SK-N-SH (cell line): Measurements from ENCODE around the gene ARL13A. TPM values are rescaled to one million over a fixed set of nuclear protein-coding genes. Genes with fewer than 3 reads are reported as not detected.
"Not testable (repeated sequence)": the region's sequence is repeated elsewhere in the genome, so short reads cannot be mapped to it uniquely, and the experiment has no call there.

Experiments used
- CTCF ChIA-PET: fragments of 300-600, 350-600 bp; formaldehyde crosslinking; extraction: SDS; loops from one replicate; lab custom pipeline; 2021; lab: Yijun Ruan, JAX
- POLR2A ChIA-PET: fragments of 350-600 bp; sonication (Branson Sonifier 250); formaldehyde crosslinking; extraction: SDS; loops from one replicate; lab custom pipeline; 2020; ENCODE audit warnings: antibody characterized with exemption, inconsistent platforms; lab: Yijun Ruan, JAX
- DNase-seq: peaks from one replicate; pipeline ENCODE4 v3.0.0; 2012
- H2AFZ ChIP-seq: fragments of 200-600 bp; sonication (generic); 2 replicates; pipeline ENCODE4 v1.8.1; 2016; ENCODE audit warnings: antibody characterized with exemption, mild to moderate bottlenecking, low read depth
- H3F3A ChIP-seq: fragments of 200-600 bp; sonication (generic); replicated peaks from 2 replicates; pipeline ENCODE3; 2016; ENCODE audit warnings: antibody characterized with exemption, mild to moderate bottlenecking; ENCODE audit not compliant: insufficient read depth
- H3K27ac ChIP-seq, 2 experiments: fragments of 200-500 bp in 1 of 2; fragments of 200-600 bp in 1 of 2; sonication (Bioruptor generic) in 1 of 2; sonication (generic), shearing (Covaris generic) in 1 of 2; 2 replicates each; pipeline versions ENCODE4 v1.5.1 to v1.6.1; 2014 to 2016; ENCODE audit warnings: low read depth in 2 of 2, inconsistent platforms in 1 of 2, low read length in 1 of 2, mild to moderate bottlenecking in 1 of 2, mixed read lengths in 1 of 2
- H3K27me3 ChIP-seq: fragments of 200-600 bp; sonication (generic), shearing (Covaris generic); 2 replicates; pipeline ENCODE4 v1.6.1; 2016; ENCODE audit warnings: mixed run types; ENCODE audit not compliant: insufficient read depth
- H3K36me3 ChIP-seq, 2 experiments: fragments of 200-500 bp in 1 of 2; fragments of 200-600 bp in 1 of 2; sonication (Bioruptor generic) in 1 of 2; sonication (generic) in 1 of 2; replicated peaks in 1 of 2; 2 replicates each; pipeline versions ENCODE3 to v1.5.1; 2014 to 2016; ENCODE audit warnings: low read length in 1 of 2, mild to moderate bottlenecking in 1 of 2; ENCODE audit not compliant: insufficient read depth in 2 of 2, control insufficient read depth in 1 of 2
- H3K4me1 ChIP-seq, 2 experiments: fragments of 200-500 bp in 1 of 2; fragments of 200-600 bp in 1 of 2; sonication (Bioruptor generic) in 1 of 2; sonication (generic), shearing (Covaris generic) in 1 of 2; 2 replicates each; pipeline versions ENCODE4 v1.5.1 to v1.6.1; 2014 to 2016; ENCODE audit warnings: low read depth in 1 of 2, low read length in 1 of 2, mixed run types in 1 of 2; ENCODE audit not compliant: insufficient read depth in 2 of 2, control insufficient read depth in 1 of 2
- H3K4me2 ChIP-seq: fragments of 200-600 bp; sonication (generic), shearing (Covaris generic); 2 replicates; pipeline ENCODE4 v1.6.1; 2017; ENCODE audit warnings: mixed run types
- H3K4me3 ChIP-seq, 2 experiments: fragments of 200-500 bp in 1 of 2; fragments of 200-600 bp in 1 of 2; sonication (Bioruptor generic) in 1 of 2; sonication (generic), shearing (Covaris generic) in 1 of 2; 2 replicates each; pipeline versions ENCODE4 v1.5.1 to v1.8.1; 2014 to 2016; ENCODE audit warnings: low read depth in 2 of 2, inconsistent platforms in 1 of 2, low read length in 1 of 2, mild to moderate bottlenecking in 1 of 2, mixed read lengths in 1 of 2, moderate library complexity in 1 of 2
- H3K79me2 ChIP-seq: fragments of 200-600 bp; sonication (generic); 2 replicates; pipeline ENCODE4 v1.8.1; 2017; ENCODE audit warnings: mild to moderate bottlenecking; ENCODE audit not compliant: insufficient read depth
- H3K9ac ChIP-seq: fragments of 200-600 bp; sonication (generic); 2 replicates; pipeline ENCODE4 v1.6.1; 2017; ENCODE audit warnings: mixed run types
- H3K9me2 ChIP-seq: fragments of 200-600 bp; sonication (generic); 2 replicates; pipeline ENCODE4 v1.6.1; 2017; ENCODE audit warnings: mixed run types
- H3K9me3 ChIP-seq: fragments of 200-600 bp; sonication (generic); 2 replicates; pipeline ENCODE4 v1.6.1; 2017; ENCODE audit warnings: mixed run types, mild to moderate bottlenecking, moderate library complexity
- H4K20me1 ChIP-seq: fragments of 200-600 bp; sonication (generic); 2 replicates; pipeline ENCODE4 v1.6.1; 2017; ENCODE audit warnings: mild to moderate bottlenecking, mixed run types; ENCODE audit not compliant: insufficient read depth
- CHD2 ChIP-seq: fragments of 150-350 bp; IDR thresholded peaks from 2 replicates; pipeline ENCODE4 v1.6.1; 2018; ENCODE audit warnings: low read length; ENCODE audit not compliant: partially characterized antibody
- ELF1 ChIP-seq: IDR thresholded peaks from 2 replicates; pipeline ENCODE4 v1.4.0; 2012
- EP300 ChIP-seq, 2 experiments: IDR thresholded peaks; 2 replicates each; pipeline versions ENCODE4 v1.4.0 to v1.6.1; 2012; ENCODE audit warnings: borderline replicate concordance in 1 of 2, low read depth in 1 of 2, low read length in 1 of 2
- FOSL2 ChIP-seq: IDR thresholded peaks from 2 replicates; pipeline ENCODE4 v1.4.0; 2012; ENCODE audit warnings: low read depth, mild to moderate bottlenecking, moderate library complexity, borderline replicate concordance
- NFIC ChIP-seq: IDR thresholded peaks from 2 replicates; pipeline ENCODE4 v1.4.0; 2012; ENCODE audit warnings: borderline replicate concordance
- NRF1 ChIP-seq: IDR thresholded peaks from 2 replicates; pipeline ENCODE4 v1.6.1; 2012; ENCODE audit warnings: low read depth, mild to moderate bottlenecking, low read length
- RAD21 ChIP-seq: IDR thresholded peaks from 2 replicates; pipeline ENCODE4 v1.6.1; 2012; ENCODE audit warnings: mild to moderate bottlenecking, low read length
- RXRA ChIP-seq: IDR thresholded peaks from 2 replicates; pipeline ENCODE4 v1.4.0; 2012; ENCODE audit warnings: low read depth, mild to moderate bottlenecking, borderline replicate concordance
- SMC3 ChIP-seq: IDR thresholded peaks from 2 replicates; pipeline ENCODE4 v1.6.1; 2012; ENCODE audit warnings: low read depth, low read length, improper control_type of control experiment
- TAF1 ChIP-seq: IDR thresholded peaks from 2 replicates; pipeline ENCODE4 v1.6.1; 2012; ENCODE audit warnings: low read depth, mild to moderate bottlenecking, low read length, moderate library complexity, borderline replicate concordance
- TEAD4 ChIP-seq: IDR thresholded peaks from 2 replicates; pipeline ENCODE4 v1.4.0; 2012; ENCODE audit warnings: mild to moderate bottlenecking, borderline replicate concordance; ENCODE audit not compliant: insufficient read depth
- WGBS: methylation state at CpG from one replicate; pipeline ENCODE4 v1.1.6; 2017; ENCODE audit warnings: low lambda C conversion rate; 5-methylcytosine and 5-hydroxymethylcytosine counted together
- polyA plus RNA-seq, 3 experiments: library from polyadenylated mRNA; depleted of rRNA; stranded (reverse); fragments of >200 nt; gene quantifications; 2 replicates each; pipeline ENCODE4 v1.2.3, GENCODE V29; 2012
- TF ChIP-seq, protein P1 (sequence below): IDR thresholded peaks from 2 replicates; pipeline ENCODE4; 2012
- TF ChIP-seq, protein P2 (sequence below): IDR thresholded peaks from 2 replicates; pipeline ENCODE4 v1.4.0; 2012; ENCODE audit warnings: low read depth, borderline replicate concordance
- TF ChIP-seq, protein P3 (sequence below): IDR thresholded peaks from 2 replicates; pipeline ENCODE4 v1.6.1; 2012; ENCODE audit warnings: mild to moderate bottlenecking, low read depth, low read length, moderate library complexity

Gene ARL13A
- polyA plus RNA-seq, 1 of the 3 experiments (the other 2 are of a cell fraction) = not detected

GRCh38 chrX:100980608-100981497, 11.3 kb downstream of the ARL13A start:
- Histone ChIP-seq H3K4me2 (no peak overlapping the region), H3K9ac (no peak overlapping the region), H3K4me1 (0 out of 4 replicates have a peak, but pooled peaks cover 0 to 3% of the 10 kb centered on the region in 2 experiments), H3K36me3 (no peaks in the 10 kb centered on the region), H3F3A (no peaks in the 10 kb centered on the region), H3K27ac (peak overlapping the region in 1 of 2 experiments; percentile 34; a peak in 2 of 4 replicates), H3K9me2 (no peaks in the 10 kb centered on the region), H3K27me3 (no peaks in the 10 kb centered on the region), H2AFZ (no peak overlapping the region), H3K79me2 (no peaks in the 10 kb centered on the region), H3K9me3 (no peaks in the 10 kb centered on the region), H3K4me3 (no peak overlapping the region), H4K20me1 (no peaks in the 10 kb centered on the region)
- ChIA-PET POLR2A (no interaction called here), CTCF (no interaction called here)
- WGBS = 39% methylated on average over 4 of the region's 6 CpGs
- TF ChIP-seq FOSL2 = peak; percentile 29; the same call in 1 of the 2 replicates
- TF ChIP-seq CHD2 = no peak
- TF ChIP-seq NFIC = peak; percentile 46; the same call in 1 of the 2 replicates
- TF ChIP-seq, protein P1, sequence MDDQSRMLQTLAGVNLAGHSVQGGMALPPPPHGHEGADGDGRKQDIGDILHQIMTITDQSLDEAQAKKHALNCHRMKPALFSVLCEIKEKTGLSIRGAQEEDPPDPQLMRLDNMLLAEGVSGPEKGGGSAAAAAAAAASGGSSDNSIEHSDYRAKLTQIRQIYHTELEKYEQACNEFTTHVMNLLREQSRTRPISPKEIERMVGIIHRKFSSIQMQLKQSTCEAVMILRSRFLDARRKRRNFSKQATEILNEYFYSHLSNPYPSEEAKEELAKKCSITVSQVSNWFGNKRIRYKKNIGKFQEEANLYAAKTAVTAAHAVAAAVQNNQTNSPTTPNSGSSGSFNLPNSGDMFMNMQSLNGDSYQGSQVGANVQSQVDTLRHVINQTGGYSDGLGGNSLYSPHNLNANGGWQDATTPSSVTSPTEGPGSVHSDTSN = no peak
- no peak for TF ChIP-seq NRF1
- no peak for TF ChIP-seq TEAD4
- no peak for TF ChIP-seq ELF1
- DNase-seq = no peak

DNA sequence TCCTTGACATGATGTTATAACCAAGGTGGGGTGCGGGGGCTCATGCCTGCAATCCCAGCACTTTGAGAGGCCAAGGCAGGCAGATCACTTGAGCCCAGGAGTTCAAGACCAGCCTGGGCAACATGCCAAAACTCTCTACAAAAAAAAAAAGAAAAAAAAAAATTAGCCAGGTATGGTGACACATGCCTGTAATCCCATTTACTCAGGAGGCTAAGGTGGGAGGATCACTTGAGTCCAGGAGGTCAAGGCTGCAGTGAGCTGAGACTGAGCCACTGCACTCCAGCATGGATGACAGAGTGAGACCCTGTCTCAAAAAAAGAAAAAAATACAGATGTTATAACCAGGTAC, 12.0 kb downstream of the ARL13A start:
- WGBS = 55% methylated on average over 1 of the region's 1 CpG
- H3F3A ChIP-seq, H3K9me2 ChIP-seq, DNase-seq, H4K20me1 ChIP-seq, H3K36me3 ChIP-seq, H3K4me1 ChIP-seq, H2AFZ ChIP-seq, H3K4me2 ChIP-seq, POLR2A ChIA-PET, H3K9ac ChIP-seq, H3K9me3 ChIP-seq, H3K4me3 ChIP-seq, H3K27me3 ChIP-seq, H3K79me2 ChIP-seq: not testable (repeated sequence)
- H3K27ac ChIP-seq = peak overlapping the region in 1 of 2 experiments; percentile 34; a peak in 1 of 4 replicates
- CTCF ChIA-PET = interaction anchor here (1.5 kb wide), 1 partner anchor 19 kb away, joined by 3 read pairs; no protein-coding TSS in a partner anchor

DNA sequence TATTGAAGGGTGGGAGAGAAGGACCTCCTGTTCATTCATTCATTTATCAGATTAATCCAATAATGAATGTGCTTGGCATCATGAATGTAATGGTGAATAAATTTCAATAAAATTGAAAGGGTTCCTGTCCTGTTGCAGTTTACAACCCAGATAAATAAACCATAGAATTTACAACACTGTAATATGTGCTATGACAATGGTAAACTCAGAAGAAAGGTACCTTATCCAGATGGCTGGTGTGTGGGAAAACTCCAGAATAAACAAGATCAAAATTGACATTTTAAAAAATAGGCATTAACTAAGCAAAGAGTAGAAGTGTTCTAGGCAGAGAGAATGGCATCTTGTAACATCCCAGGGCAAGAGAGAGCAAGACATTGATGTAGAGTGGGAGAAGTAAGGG, 15.3 kb downstream of the ARL13A start:
- H3K9me2 ChIP-seq = no peaks in the 10 kb centered on the region
- H3K4me3 ChIP-seq = no peak overlapping the region
- no peaks in the 10 kb centered on the region for H3K9me3 ChIP-seq
- H3K27ac ChIP-seq = no peak overlapping the region
- no peak overlapping the region for H3K4me2 ChIP-seq
- DNase-seq = no peak
- H3K9ac ChIP-seq = no peak overlapping the region
- no peaks in the 10 kb centered on the region for H4K20me1 ChIP-seq
- no peaks in the 10 kb centered on the region for H3K27me3 ChIP-seq
- H3K36me3 ChIP-seq = no peaks in the 10 kb centered on the region
- H3F3A ChIP-seq = no peaks in the 10 kb centered on the region
- no peak overlapping the region for H2AFZ ChIP-seq
- POLR2A ChIA-PET = no interaction called here
- no peaks in the 10 kb centered on the region for H3K79me2 ChIP-seq
- CTCF ChIA-PET = no interaction called here
- H3K4me1 ChIP-seq = 0 out of 4 replicates have a peak, but pooled peaks cover 0 to 3% of the 10 kb centered on the region in 2 experiments
- TF ChIP-seq EP300 (IDR thresholded peaks at IDR 0.05; ENCODE audit: borderline replicate concordance in 1 of 2, low read depth in 1 of 2, low read length in 1 of 2) (no peak), RXRA (no peak), NRF1 (no peak), TAF1 (no peak), RAD21 (no peak), SMC3 (no peak)
- TF ChIP-seq, protein P2, sequence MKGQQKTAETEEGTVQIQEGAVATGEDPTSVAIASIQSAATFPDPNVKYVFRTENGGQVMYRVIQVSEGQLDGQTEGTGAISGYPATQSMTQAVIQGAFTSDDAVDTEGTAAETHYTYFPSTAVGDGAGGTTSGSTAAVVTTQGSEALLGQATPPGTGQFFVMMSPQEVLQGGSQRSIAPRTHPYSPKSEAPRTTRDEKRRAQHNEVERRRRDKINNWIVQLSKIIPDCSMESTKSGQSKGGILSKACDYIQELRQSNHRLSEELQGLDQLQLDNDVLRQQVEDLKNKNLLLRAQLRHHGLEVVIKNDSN = no peak
- TF ChIP-seq, protein P3, sequence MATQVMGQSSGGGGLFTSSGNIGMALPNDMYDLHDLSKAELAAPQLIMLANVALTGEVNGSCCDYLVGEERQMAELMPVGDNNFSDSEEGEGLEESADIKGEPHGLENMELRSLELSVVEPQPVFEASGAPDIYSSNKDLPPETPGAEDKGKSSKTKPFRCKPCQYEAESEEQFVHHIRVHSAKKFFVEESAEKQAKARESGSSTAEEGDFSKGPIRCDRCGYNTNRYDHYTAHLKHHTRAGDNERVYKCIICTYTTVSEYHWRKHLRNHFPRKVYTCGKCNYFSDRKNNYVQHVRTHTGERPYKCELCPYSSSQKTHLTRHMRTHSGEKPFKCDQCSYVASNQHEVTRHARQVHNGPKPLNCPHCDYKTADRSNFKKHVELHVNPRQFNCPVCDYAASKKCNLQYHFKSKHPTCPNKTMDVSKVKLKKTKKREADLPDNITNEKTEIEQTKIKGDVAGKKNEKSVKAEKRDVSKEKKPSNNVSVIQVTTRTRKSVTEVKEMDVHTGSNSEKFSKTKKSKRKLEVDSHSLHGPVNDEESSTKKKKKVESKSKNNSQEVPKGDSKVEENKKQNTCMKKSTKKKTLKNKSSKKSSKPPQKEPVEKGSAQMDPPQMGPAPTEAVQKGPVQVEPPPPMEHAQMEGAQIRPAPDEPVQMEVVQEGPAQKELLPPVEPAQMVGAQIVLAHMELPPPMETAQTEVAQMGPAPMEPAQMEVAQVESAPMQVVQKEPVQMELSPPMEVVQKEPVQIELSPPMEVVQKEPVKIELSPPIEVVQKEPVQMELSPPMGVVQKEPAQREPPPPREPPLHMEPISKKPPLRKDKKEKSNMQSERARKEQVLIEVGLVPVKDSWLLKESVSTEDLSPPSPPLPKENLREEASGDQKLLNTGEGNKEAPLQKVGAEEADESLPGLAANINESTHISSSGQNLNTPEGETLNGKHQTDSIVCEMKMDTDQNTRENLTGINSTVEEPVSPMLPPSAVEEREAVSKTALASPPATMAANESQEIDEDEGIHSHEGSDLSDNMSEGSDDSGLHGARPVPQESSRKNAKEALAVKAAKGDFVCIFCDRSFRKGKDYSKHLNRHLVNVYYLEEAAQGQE = no peak
- TF ChIP-seq, protein P1 = no peak
